HEK293 (cell line): ENCODE measurements around the gene S100A1.

Source experiments
- ZNF560 ChIP-seq: fragments of 450-650 bp; formaldehyde crosslinking; IDR thresholded peaks from 2 replicates; pipeline ENCODE4 v1.5.1; 2017; ENCODE audit warnings: missing biosample characterization, missing genetic modification characterization, borderline replicate concordance
- ZNF561 ChIP-seq: fragments of 450-650 bp; IDR thresholded peaks from 2 replicates; pipeline ENCODE4 v1.5.1; 2018; ENCODE audit warnings: missing biosample characterization, missing genetic modification characterization, borderline replicate concordance
- ZNF596 ChIP-seq: fragments of 450-650 bp; IDR thresholded peaks from 2 replicates; pipeline ENCODE4 v1.5.0; 2018; ENCODE audit warnings: missing biosample characterization, mild to moderate bottlenecking, missing genetic modification characterization, moderate library complexity
- ZSCAN30 ChIP-seq: fragments of 450-650 bp; IDR thresholded peaks from 2 replicates; pipeline ENCODE4 v1.5.1; 2018; ENCODE audit warnings: missing biosample characterization, mild to moderate bottlenecking, missing genetic modification characterization, moderate library complexity
- TF ChIP-seq, protein P1 (sequence below): fragments of 450-650 bp; formaldehyde crosslinking; IDR thresholded peaks from 2 replicates; pipeline ENCODE4 v1.5.1; 2016; ENCODE audit warnings: missing biosample characterization, missing genetic modification characterization
- TF ChIP-seq, protein P2 (sequence below): fragments of 450-650 bp; formaldehyde crosslinking; IDR thresholded peaks from 2 replicates; pipeline ENCODE4 v1.5.1; 2016; ENCODE audit warnings: missing biosample characterization, missing genetic modification characterization, low read depth
- TF ChIP-seq, protein P3 (sequence below): fragments of 450-650 bp; formaldehyde crosslinking; IDR thresholded peaks from 2 replicates; pipeline ENCODE4 v1.5.1; 2016; ENCODE audit warnings: missing biosample characterization, missing genetic modification characterization

DNA sequence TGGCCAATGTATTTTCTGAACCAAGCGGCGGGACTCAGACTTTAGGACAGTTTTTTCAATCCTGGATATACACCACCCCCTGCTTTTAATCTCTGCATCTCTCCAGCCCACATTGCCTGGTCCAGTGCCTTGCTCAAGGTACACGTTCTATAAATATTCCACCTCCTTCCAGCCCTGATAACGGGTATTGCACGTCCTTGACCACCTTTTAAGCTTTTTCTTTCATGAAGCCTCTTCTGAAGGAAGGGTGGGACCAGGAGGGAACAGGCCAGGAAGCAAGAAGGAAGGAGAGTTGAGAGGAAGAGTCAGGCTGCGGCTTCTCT, 18.7 kb upstream of the S100A1 start:
- no peak for TF ChIP-seq ZNF596 (tag by site-specific recombination)
- no peak for TF ChIP-seq ZSCAN30 (tag by site-specific recombination)
- TF ChIP-seq, protein P1, sequence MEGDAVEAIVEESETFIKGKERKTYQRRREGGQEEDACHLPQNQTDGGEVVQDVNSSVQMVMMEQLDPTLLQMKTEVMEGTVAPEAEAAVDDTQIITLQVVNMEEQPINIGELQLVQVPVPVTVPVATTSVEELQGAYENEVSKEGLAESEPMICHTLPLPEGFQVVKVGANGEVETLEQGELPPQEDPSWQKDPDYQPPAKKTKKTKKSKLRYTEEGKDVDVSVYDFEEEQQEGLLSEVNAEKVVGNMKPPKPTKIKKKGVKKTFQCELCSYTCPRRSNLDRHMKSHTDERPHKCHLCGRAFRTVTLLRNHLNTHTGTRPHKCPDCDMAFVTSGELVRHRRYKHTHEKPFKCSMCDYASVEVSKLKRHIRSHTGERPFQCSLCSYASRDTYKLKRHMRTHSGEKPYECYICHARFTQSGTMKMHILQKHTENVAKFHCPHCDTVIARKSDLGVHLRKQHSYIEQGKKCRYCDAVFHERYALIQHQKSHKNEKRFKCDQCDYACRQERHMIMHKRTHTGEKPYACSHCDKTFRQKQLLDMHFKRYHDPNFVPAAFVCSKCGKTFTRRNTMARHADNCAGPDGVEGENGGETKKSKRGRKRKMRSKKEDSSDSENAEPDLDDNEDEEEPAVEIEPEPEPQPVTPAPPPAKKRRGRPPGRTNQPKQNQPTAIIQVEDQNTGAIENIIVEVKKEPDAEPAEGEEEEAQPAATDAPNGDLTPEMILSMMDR: no peak
- TF ChIP-seq ZNF561 (tag by site-specific recombination): no peak
- TF ChIP-seq, protein P2, sequence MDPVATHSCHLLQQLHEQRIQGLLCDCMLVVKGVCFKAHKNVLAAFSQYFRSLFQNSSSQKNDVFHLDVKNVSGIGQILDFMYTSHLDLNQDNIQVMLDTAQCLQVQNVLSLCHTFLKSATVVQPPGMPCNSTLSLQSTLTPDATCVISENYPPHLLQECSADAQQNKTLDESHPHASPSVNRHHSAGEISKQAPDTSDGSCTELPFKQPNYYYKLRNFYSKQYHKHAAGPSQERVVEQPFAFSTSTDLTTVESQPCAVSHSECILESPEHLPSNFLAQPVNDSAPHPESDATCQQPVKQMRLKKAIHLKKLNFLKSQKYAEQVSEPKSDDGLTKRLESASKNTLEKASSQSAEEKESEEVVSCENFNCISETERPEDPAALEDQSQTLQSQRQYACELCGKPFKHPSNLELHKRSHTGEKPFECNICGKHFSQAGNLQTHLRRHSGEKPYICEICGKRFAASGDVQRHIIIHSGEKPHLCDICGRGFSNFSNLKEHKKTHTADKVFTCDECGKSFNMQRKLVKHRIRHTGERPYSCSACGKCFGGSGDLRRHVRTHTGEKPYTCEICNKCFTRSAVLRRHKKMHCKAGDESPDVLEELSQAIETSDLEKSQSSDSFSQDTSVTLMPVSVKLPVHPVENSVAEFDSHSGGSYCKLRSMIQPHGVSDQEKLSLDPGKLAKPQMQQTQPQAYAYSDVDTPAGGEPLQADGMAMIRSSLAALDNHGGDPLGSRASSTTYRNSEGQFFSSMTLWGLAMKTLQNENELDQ (tag by site-specific recombination): no peak
- no peak for TF ChIP-seq ZNF560
- TF ChIP-seq, protein P3, sequence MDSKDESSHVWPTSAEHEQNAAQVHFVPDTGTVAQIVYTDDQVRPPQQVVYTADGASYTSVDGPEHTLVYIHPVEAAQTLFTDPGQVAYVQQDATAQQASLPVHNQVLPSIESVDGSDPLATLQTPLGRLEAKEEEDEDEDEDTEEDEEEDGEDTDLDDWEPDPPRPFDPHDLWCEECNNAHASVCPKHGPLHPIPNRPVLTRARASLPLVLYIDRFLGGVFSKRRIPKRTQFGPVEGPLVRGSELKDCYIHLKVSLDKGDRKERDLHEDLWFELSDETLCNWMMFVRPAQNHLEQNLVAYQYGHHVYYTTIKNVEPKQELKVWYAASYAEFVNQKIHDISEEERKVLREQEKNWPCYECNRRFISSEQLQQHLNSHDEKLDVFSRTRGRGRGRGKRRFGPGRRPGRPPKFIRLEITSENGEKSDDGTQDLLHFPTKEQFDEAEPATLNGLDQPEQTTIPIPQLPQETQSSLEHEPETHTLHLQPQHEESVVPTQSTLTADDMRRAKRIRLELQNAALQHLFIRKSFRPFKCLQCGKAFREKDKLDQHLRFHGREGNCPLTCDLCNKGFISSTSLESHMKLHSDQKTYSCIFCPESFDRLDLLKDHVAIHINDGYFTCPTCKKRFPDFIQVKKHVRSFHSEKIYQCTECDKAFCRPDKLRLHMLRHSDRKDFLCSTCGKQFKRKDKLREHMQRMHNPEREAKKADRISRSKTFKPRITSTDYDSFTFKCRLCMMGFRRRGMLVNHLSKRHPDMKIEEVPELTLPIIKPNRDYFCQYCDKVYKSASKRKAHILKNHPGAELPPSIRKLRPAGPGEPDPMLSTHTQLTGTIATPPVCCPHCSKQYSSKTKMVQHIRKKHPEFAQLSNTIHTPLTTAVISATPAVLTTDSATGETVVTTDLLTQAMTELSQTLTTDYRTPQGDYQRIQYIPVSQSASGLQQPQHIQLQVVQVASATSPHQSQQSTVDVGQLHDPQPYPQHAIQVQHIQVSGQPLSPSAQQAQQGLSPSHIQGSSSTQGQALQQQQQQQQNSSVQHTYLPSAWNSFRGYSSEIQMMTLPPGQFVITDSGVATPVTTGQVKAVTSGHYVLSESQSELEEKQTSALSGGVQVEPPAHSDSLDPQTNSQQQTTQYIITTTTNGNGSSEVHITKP (tag by site-specific recombination): no peak
